SHP77 (cell line): Measurements from ENCODE around the gene AXL.
"Not testable (repeated sequence)": the region's sequence is repeated elsewhere in the genome, so short reads cannot be mapped to it uniquely, and the experiment has no call there.

Source experiments
- DNase-seq, 2 experiments: peaks; one replicate each; lab custom pipeline; 2025; lab: John Stamatoyannopoulos, UW

Gene AXL

GRCh38 chr19:41218615-41219507 lies at the start of gene AXL:
Gene AXL (plus strand): TSS chr19:41219223. CDS start chr19:41219393, 170 bp downstream.
- no peak for DNase-seq

GRCh38 chr19:41172297-41173164 lies 46.5 kb upstream of the AXL start:
- no peak for DNase-seq

GRCh38 chr19:41174297-41174928 lies 44.6 kb upstream of the AXL start:
- DNase-seq, result no peak

- no peak for DNase-seq
Observed at GRCh38 chr19:41175801-41176777, 42.9 kb upstream of the AXL start.

GRCh38 chr19:41180173-41180572 lies 38.9 kb upstream of the AXL start:
- DNase-seq, result not testable (repeated sequence)

GRCh38 chr19:41186971-41187883 lies 31.8 kb upstream of the AXL start:
- DNase-seq, result no peak

GRCh38 chr19:41187884-41188279 lies 31.1 kb upstream of the AXL start:
- DNase-seq, result no peak

- no peak for DNase-seq
Observed at GRCh38 chr19:41189425-41190065, 29.5 kb upstream of the AXL start.

GRCh38 chr19:41192574-41193429 lies 26.2 kb upstream of the AXL start, which contains the start of gene CYP2S1:
Gene CYP2S1 (plus strand): TSS chr19:41193219. CDS start chr19:41193265, 46 bp downstream.
- no peak for DNase-seq

- no peak for DNase-seq
Observed at GRCh38 chr19:41193430-41194156, 25.4 kb upstream of the AXL start.

GRCh38 chr19:41194157-41194552 lies 24.9 kb upstream of the AXL start:
- DNase-seq, result no peak

GRCh38 chr19:41195675-41196497 lies 23.1 kb upstream of the AXL start:
- DNase-seq, result no peak

GRCh38 chr19:41198559-41198958 lies 20.5 kb upstream of the AXL start:
- DNase-seq, result no peak

GRCh38 chr19:41203371-41203770 lies 15.7 kb upstream of the AXL start:
- no peak for DNase-seq

GRCh38 chr19:41204338-41204737 lies 14.7 kb upstream of the AXL start:
- DNase-seq, result peak; percentile 64 to 69

GRCh38 chr19:41205995-41206394 lies 13.0 kb upstream of the AXL start:
- DNase-seq, result no peak

- DNase-seq, result no peak
Observed at GRCh38 chr19:41206456-41206855, 12.6 kb upstream of the AXL start.
